IMR-90 (cell line): ENCODE data around the gene PNMA8A.

Experiments
- CTCF ChIP-seq: conservative IDR thresholded peaks from 2 replicates; pipeline ENCODE4 v1.5.1; 2012; ENCODE audit warnings: mild to moderate bottlenecking, low read depth, low read length, improper control_type of control experiment
- POLR2A ChIP-seq: IDR thresholded peaks from 2 replicates; pipeline ENCODE4 v1.6.1; 2012; ENCODE audit warnings: mild to moderate bottlenecking, low read depth, low read length

GRCh38 chr19:46499692-46500091 is 28.3 kb upstream of the PNMA8A start:
- TF ChIP-seq CTCF = no peak
- TF ChIP-seq POLR2A = no peak
